Stomach (tissue), 9 donors: Measurements from ENCODE around the gene RAB20. TPM values are rescaled to one million over a fixed set of nuclear protein-coding genes. Genes with fewer than 3 reads are reported as not detected.

Experiments
- DNase-seq, 2 donors: peaks; one replicate each; pipeline versions ENCODE4 v3.0.0 to v3.0.0-alpha.2; 2013 to 2019
- H3K27ac ChIP-seq, 5 donors: fragments of 200-600 bp in 4 of 5; sonication (generic) in 4 of 5; one replicate each; pipeline ENCODE4 v1.5.1; 2013 to 2019; ENCODE audit warnings: mild to moderate bottlenecking in 1 of 5, moderate library complexity in 1 of 5
- H3K27me3 ChIP-seq, 3 donors: fragments of 200-600 bp; sonication (generic); one replicate each; pipeline ENCODE4 v1.5.1; 2017 to 2019; ENCODE audit warnings: mixed run types in 1 of 3
- H3K36me3 ChIP-seq, 4 donors: fragments of 200-600 bp; sonication (generic); 1 replicate in 3 of 4; 2 replicates in 1 of 4; pipeline ENCODE4 v1.5.1; 2016 to 2019
- H3K4me1 ChIP-seq, 4 donors: fragments of 200-600 bp; sonication (generic); one replicate each; pipeline ENCODE4 v1.5.1; 2016 to 2019
- H3K4me3 ChIP-seq, 4 donors: fragments of 200-600 bp; sonication (generic) in 3 of 4; one replicate each; pipeline ENCODE4 v1.5.1; 2016 to 2019; ENCODE audit warnings: mild to moderate bottlenecking in 1 of 4
- H3K9me3 ChIP-seq, 4 donors: fragments of 200-600 bp; sonication (generic); one replicate each; pipeline ENCODE4 v1.5.1; 2016 to 2019
- CTCF ChIP-seq, 7 experiments: fragments of 450-650 bp in 4 of 7; fragments of 200-600 bp in 3 of 7; sonication (generic) in 3 of 7; IDR thresholded peaks; one replicate each; pipeline ENCODE4 v1.5.1; 2016 to 2019; ENCODE audit warnings: antibody characterized with exemption in 7 of 7, control low read depth in 2 of 7, mild to moderate bottlenecking in 1 of 7
- EP300 ChIP-seq: sonication (generic); formaldehyde crosslinking; IDR thresholded peaks from one replicate; pipeline ENCODE4 v1.6.1; 2017; ENCODE audit warnings: antibody characterized with exemption
- POLR2A ChIP-seq, 4 donors: fragments of 450-650 bp; IDR thresholded peaks; one replicate each; pipeline ENCODE4 v1.6.1; 2016; ENCODE audit warnings: antibody characterized with exemption in 4 of 4, control low read depth in 2 of 4, mild to moderate bottlenecking in 1 of 4, moderate library complexity in 1 of 4
- POLR2AphosphoS5 ChIP-seq, 3 donors: sonication (generic); formaldehyde crosslinking; IDR thresholded peaks; one replicate each; pipeline ENCODE4 v1.6.1; 2016; ENCODE audit warnings: antibody characterized with exemption in 3 of 3
- WGBS, 5 donors: extraction: QIAGEN DNeasy Blood & Tissue Kit in 3 of 5; methylation state at CpG; one replicate each; pipeline versions ENCODE4 v1.1.5 to v1.1.7; 2013 to 2018; 5-methylcytosine and 5-hydroxymethylcytosine counted together
- intact Hi-C: fragments of 100-400 bp; cut with DNase I; formaldehyde crosslinking; loops from one replicate; pipeline ENCODE4 v1.15.1; 2023; ENCODE audit warnings: low total_unique reads
- polyA plus RNA-seq, 3 donors: library from polyadenylated mRNA; stranded (reverse); fragments of 200-250 nt; gene quantifications; one replicate each; pipeline ENCODE4 v1.2.3, GENCODE V29; 2013
- total RNA-seq, 5 donors: library from RNA; depleted of rRNA; stranded (reverse); fragments of >200 nt; gene quantifications; one replicate each; pipeline versions ENCODE4 v1.1.0 to v1.2.3, GENCODE V29; 2014 to 2016
- donor health status: healthy with polysubstance abuse.
- donor health status: Bipolar disorder and iron deficiency.
- donor health status: healthy.

RAB20 gene
- total and polyA plus RNA-seq, 8 donors: 11.7 to 44.6 (median 29.5) TPM

GRCh38 chr13:110521946-110522345, 39.6 kb downstream of the RAB20 start:
- 74 to 90% (median 86%) methylated on average over 7 of the region's 7 CpGs for WGBS, 5 donors
- H3K27ac ChIP-seq: peak overlapping the region in 4 of 5 donors; percentile 64 to 87 (median 84)
- DNase-seq: no peak
- H3K4me1 ChIP-seq: peaks cover 51 to 96% (median 78%) of the 10 kb centered on the region in 4 donors
- no peaks in the 10 kb centered on the region for H3K27me3 ChIP-seq
- H3K36me3 ChIP-seq: peaks cover 20 to 32% (median 27%) of the 10 kb centered on the region in 4 donors
- no peak overlapping the region for H3K4me3 ChIP-seq
- no peaks in the 10 kb centered on the region for H3K9me3 ChIP-seq
- TF ChIP-seq POLR2AphosphoS5 (IDR thresholded peaks at IDR 0.05): no peak
- TF ChIP-seq POLR2A (IDR thresholded peaks at IDR 0.05): no peak
- TF ChIP-seq CTCF (IDR thresholded peaks at IDR 0.05): no peak
- TF ChIP-seq EP300: no peak
- intact Hi-C loops: no loop called here

GRCh38 chr13:110521296-110521680, 40.2 kb downstream of the RAB20 start:
- WGBS, 5 donors: 67 to 87% (median 74%) methylated on average over 10 of the region's 10 CpGs
- intact Hi-C loops: no loop called here
- Histone ChIP-seq H3K9me3 (no peaks in the 10 kb centered on the region), H3K36me3 (peaks cover 20 to 32% (median 27%) of the 10 kb centered on the region in 4 donors), H3K4me3 (no peak overlapping the region), H3K27me3 (no peaks in the 10 kb centered on the region), H3K4me1 (peaks cover 45 to 89% (median 72%) of the 10 kb centered on the region in 4 donors), H3K27ac (peak overlapping the region in 4 of 5 donors; percentile 64 to 87 (median 84))
- no peak for DNase-seq
- TF ChIP-seq POLR2AphosphoS5 (IDR thresholded peaks at IDR 0.05): no peak
- TF ChIP-seq CTCF (IDR thresholded peaks at IDR 0.05): no peak
- no peak for TF ChIP-seq POLR2A (IDR thresholded peaks at IDR 0.05)
- no peak for TF ChIP-seq EP300

- peak; percentile 63 to 68 for DNase-seq
- H3K4me3 ChIP-seq: no peak overlapping the region
- H3K36me3 ChIP-seq: peaks cover 20 to 32% (median 27%) of the 10 kb centered on the region in 4 donors
- TF ChIP-seq POLR2AphosphoS5 (IDR thresholded peaks at IDR 0.05): peak; percentile 62 to 85 (median 77)
- TF ChIP-seq EP300: peak; percentile 96
- no peak for TF ChIP-seq POLR2A (IDR thresholded peaks at IDR 0.05)
- intact Hi-C loops: no loop called here
- no peaks in the 10 kb centered on the region for H3K27me3 ChIP-seq
- no peaks in the 10 kb centered on the region for H3K9me3 ChIP-seq
- H3K4me1 ChIP-seq: peaks cover 39 to 83% (median 65%) of the 10 kb centered on the region in 4 donors
- peak overlapping the region; percentile 18 to 87 (median 83) for H3K27ac ChIP-seq
- WGBS, 5 donors: 34 to 48% (median 38%) methylated on average over 16 of the region's 16 CpGs
These were observed 40.9 kb downstream of the RAB20 start for GRCh38 chr13:110520431-110521295.

GRCh38 chr13:110519506-110519905, 42.0 kb downstream of the RAB20 start:
- no peak for TF ChIP-seq POLR2A (IDR thresholded peaks at IDR 0.05)
- no peak for TF ChIP-seq EP300
- TF ChIP-seq CTCF (IDR thresholded peaks at IDR 0.05): no peak
- TF ChIP-seq POLR2AphosphoS5 (IDR thresholded peaks at IDR 0.05): no peak
- intact Hi-C loops: no loop called here
- Histone ChIP-seq H3K4me1 (peaks cover 27 to 71% (median 54%) of the 10 kb centered on the region in 4 donors), H3K27me3 (no peaks in the 10 kb centered on the region), H3K36me3 (peaks cover 20 to 36% (median 30%) of the 10 kb centered on the region in 4 donors), H3K9me3 (no peaks in the 10 kb centered on the region), H3K4me3 (no peak overlapping the region), H3K27ac (peak overlapping the region in 4 of 5 donors; percentile 64 to 87 (median 84))
- DNase-seq: no peak
- 82 to 97% (median 85%) methylated on average over 5 to 7 of the region's 7 CpGs for WGBS, 5 donors
